HTERT RPE-1 (cell line): ENCODE results near the gene AK3.
"Not testable (repeated sequence)": the region's sequence is repeated elsewhere in the genome, so short reads cannot be mapped to it uniquely, and the experiment has no call there.

Experiments used
- in situ Hi-C: fragments of 300-500 bp; cut with MboI; formaldehyde crosslinking; loops from 4 replicates; pipeline ENCODE4 v1.14.3; 2020; ENCODE audit warnings: low sequenced_read_pairs

AK3 gene

DNA sequence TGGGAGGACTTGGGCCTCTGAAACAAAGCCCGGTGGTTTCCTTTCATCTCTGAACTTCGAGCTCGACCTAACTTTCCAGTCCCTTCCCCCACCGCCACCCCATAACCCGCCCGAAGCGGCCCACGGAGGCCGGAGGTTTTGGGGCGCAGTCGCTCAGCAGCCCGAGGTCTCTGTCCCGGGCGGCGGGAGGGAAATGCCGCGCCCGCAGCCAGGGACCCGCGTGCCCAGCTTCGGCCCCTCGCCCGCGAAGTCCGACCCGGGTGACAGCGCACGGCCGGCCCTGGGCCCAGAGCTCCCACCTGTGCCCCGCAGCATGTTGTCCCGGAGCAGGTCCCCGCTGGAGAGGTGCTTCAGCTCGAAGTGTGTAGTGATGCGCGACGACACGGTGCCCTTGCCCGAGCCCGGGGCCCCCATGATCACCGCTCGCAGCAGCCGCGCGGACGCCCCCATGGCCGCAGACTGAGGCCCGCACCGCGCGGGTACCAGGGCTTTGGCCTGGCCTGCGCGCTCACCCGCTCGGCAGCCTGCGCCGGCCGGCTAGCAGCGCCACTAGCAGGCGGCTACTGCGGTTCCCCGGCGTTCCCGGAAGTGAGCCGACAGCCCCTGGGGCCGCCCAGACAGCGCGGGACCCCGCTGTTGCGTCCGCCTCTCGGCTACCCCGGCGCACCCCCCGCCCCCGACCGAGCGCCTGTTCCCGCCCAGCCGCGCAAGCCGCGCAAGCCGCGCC is at the start of gene AK3:
TSS of gene AK3 (minus strand) at position 565 of the 727 bp plus-strand sequence. CDS start at position 450, 115 bp downstream.
- in situ Hi-C loops = no loop called here

DNA sequence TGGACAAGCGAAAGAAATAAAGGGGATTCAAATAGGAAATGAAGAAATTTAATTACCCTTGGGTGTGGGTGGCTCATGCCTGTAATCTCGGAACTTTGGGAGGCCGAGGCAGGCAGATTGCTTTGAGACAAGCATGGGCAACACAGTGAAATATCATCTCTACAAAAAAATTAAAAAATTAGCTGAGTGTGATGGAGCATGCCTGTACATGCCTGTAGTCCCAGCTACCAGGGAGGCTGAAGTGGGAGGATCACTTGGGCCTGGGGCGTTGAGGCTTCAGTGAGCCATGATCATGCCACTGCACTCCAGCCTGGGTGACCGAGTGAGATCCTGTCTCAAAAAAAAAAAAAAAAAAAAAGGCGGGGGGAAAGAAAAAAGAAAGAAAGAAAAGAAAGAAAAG is 47.7 kb upstream of the AK3 start:
- in situ Hi-C loops = no loop called here

DNA sequence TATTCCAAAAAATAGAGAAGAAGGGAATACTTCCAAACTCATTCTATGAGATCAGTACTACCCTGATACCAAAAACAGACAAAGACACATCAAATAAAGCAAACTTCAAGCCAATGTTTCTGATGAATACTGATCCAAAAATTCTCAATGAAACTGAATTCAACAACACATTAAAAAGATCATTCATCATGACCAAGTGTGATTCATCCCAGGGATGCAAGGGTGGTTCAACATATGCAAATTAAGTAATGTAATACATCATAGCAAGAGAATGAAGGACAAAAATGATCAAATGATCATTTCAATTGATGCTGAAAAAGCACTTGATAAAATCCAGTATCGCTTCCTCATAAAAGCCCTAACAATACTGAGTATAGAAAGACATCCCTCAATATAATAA is 46.9 kb upstream of the AK3 start:
- in situ Hi-C loops = no loop called here

DNA sequence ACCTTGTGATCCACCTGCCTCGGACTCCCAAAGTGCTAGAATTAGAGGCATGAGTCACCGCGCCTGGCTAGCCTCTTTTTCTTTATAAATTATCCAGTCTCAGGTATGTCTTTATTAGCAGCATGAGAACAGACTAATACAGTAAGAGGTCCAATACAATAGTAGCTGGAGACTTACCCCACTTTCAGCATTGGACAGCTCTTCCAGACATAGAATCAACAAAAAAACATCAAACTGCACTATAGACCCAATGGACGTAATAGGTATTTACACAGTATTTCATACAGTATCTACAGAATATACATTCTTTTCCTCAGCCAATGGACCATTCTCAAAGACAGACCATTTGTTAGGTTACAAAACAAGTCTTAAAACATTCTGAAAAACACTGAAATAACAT is 45.6 kb upstream of the AK3 start:
- in situ Hi-C loops = no loop called here

GRCh38 chr9:4784403-4784802 is 43.4 kb upstream of the AK3 start:
- in situ Hi-C loops = no loop called here

DNA sequence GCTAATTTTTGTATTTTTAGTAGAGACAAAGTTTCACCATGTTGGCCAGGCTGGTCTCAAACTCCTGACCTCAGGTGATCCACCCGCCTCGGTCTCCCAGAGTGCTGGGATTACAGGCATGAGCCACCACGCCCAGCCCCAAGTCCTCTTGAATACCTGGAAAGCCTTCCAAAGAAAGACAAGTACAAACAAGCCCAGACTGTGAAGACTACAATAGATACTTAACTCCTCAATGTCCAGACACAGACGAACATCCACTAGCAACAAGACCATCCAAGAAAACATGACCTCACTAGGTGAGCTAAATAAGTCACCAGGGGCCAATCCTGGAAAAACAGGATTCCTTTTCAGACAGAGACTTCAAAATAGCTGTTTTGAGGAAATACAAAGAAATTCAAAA is 42.2 kb upstream of the AK3 start:
- in situ Hi-C loops = not testable (repeated sequence)

DNA sequence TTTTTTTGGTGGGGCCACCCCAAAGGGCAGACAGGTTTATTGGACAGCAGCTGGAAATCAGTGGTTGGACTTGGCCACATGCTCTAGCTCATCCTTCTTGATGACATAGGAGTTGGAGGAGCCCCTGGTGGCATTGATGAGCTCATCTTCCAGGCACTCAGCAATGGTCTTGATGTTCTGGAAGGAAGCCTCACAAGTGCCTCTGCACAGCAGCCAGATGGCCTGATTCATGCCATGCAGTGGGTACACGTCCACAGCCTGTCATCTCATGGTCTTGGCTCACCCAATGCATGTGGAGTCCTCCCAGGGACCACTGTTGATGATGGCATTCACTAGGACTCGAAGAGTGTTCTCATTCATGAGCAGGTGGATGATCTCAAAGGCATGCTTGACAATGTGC is 40.4 kb upstream of the AK3 start:
- in situ Hi-C loops = no loop called here

DNA sequence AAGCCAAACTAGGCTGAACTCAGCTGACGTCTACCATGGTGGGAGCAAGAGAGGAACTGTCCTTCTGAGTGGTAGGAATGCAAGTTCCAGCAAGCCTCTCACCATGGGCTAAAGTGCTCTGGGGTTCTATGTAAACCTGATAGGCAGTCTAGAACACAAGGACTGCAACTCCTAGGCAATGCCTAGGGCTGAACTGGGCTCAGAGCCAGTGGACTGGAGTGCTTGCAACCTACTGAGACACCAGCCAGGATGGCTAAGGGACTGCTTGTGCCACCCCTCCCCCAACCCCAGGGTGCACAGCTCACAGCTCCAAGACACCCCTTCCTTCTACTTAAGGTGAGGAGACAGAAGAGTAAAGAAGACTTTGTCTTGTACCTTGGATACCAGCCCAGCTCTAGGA is 39.6 kb upstream of the AK3 start:
- in situ Hi-C loops = no loop called here

DNA sequence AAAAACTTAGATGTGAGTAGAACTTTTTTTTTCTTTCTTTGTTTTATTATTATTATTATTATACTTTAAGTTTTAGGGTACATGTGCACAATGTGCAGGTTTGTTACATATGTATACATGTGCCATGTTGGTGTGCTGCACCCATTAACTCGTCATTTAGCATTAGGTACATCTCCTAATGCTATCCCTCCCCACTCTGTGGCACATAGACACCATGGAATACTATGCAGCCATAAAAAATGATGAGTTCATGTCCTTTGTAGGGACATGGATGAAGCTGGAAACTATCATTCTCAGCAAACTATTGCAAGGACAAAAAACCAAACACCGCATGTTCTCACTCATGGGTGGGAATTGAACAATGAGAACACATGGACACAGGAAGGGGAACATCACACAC is 34.0 kb upstream of the AK3 start:
- in situ Hi-C loops = not testable (repeated sequence)

DNA sequence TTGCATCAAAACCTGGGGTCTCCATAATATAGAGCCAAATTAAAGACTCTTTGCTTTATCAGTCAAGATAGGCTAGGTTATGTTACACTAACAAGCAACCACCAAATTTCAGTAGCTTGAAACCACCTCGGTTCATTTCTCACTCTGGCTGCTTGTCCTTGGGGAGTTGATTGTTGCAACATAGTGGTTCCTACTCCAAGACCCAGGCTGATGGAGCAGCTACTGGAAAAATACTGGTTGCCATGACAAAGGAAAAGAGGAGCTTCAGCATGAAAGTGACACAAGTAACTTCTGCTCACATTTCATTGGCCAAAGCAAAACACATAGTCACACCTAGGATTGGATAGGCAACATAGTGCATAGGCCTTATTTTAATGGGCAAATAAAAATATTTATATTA is 33.2 kb upstream of the AK3 start:
- in situ Hi-C loops = no loop called here

GRCh38 chr9:4771788-4772187 is 30.8 kb upstream of the AK3 start:
- in situ Hi-C loops = no loop called here

DNA sequence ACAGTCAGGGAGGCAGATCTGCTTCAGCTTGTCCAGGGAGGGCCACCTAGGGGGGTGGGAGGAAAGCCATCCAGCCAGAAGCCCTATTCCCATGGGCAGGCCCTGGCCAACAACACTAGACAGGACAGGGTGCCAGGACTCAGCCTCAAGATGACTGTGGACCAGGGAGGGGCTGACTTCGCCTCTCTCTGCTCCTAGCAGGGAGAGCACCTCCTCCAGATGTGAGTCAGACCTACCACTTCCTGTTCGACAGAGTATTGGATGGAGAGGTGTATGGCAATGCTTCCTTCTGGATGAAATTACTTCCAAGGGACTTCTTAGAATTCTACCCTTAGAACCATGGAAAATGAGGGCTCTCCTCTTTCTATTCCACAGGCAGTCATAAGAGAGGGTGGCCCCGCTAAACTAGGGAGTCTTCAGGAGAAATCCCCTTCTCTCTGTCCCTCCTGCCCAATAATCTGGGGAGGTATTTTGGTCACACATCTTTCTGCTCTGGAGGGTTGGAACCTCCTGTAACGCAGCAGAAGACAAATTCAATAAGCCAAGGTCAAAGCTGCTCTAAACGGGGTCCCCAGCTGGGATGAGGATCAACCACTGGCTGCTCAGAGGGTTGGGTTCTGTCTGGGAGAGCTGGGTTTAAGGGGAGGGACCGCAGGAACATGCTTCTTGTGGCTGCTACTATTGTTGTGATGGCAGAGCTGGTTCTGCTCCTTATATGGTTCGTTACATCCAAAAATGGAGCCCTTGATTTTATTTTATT is 28.5 kb upstream of the AK3 start:
- in situ Hi-C loops = no loop called here

GRCh38 chr9:4768681-4769080 is 27.7 kb upstream of the AK3 start:
- in situ Hi-C loops = no loop called here

DNA sequence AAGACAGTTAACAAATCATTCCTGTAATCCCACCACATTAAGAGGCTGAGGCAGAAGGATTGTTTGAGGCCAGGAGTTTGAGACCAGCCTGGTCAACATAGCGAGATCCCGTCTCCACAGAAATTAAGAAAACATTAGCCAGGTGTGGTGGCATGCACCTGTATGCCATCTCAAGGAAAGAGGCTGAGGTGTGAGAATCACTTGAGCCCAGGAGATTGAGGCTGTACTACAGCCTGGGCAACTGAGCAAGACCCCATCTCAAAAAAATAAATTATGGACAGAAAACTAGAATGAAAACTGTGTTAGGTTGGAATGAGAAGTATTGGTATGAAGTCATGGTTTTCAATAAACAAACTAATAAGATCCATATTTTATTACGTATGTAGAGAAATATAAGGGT is 23.0 kb upstream of the AK3 start:
- in situ Hi-C loops = no loop called here

DNA sequence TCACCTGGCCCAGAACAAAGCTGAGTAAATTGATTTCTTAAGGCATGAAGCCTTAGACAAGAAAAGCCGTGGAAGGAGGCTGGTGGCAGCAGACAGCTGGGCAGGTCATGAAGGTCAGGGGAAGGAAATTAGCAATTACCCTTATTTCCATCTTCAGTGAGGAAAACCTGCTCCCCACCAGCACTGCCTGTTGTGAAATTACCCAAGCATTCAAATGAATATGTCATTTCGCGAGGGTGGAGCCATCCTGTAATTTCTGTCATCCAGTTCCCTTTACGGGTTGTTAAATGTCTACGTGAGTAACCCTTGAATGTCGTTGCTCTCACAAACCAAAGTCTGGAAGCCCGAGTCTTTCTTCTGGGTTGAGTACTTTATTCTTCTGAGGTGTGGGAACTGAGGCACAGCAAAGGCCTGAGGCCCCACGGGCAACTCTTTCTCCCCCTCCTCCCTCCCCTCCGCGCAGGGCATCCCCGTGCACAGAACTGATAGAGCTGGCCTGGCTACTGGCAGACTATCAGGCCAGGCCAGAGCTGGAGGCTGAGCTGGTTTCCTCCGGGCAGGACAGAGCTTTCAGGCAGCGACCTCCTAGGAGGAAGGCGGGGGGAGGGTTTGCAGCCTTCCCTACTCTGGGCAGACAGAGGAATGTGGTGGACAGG is 22.0 kb upstream of the AK3 start:
- in situ Hi-C loops = no loop called here

DNA sequence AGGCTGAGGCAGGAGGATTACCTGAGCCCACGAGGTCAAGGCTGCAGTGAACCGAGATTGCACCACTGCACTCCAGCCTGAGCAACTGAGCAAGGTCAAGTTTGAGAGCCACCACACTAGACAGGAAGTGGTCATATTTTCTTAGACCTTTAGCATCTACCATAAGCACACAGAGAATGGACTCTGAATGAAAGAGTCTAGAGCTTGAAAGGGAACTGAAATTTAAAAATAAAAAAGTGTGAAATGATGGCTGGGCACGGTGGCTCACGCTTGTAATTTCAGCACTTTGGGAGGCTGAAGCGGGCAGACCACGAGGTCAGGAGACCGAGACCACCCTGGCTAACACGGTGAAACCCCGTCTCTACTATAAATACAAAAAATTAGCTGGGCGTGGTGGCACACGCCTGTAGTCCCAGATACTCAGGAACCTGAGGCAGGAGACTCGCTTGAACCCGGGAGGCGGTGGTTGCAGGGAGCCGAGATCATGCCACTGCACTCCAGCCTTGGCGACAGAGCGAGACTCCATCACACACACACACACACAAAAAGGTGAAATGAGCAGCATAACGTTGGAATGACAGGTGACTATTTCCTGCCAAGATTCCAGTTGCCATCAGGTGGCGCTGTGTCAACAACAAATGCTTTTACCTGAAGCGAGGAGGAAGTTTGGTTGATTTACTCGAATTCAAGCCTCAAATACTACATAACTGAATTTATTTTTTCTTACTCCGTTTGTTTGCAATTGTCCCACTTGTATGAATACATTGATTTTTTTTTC is 21.3 kb upstream of the AK3 start:
- in situ Hi-C loops = no loop called here

GRCh38 chr9:4760122-4760521 is 19.1 kb upstream of the AK3 start:
- in situ Hi-C loops = no loop called here

DNA sequence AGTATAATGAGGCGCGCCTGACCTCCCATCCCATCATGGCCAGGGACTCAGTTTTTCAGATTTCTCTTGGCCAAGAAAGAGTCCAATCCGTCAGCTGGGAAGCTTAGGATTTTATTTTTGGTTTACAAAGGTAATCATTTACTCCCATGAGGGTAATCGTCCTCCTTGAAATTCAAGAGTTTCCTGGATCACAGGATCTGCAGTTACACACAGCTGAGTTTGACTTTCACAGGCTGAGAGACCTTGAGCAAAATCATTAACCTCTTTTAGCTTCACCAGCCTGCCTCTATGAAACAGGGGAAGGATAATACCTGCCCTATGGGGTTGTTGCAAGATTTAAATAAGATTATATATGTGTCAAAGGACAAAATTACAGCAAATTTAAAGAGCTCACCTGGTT is 15.4 kb upstream of the AK3 start:
- in situ Hi-C loops = no loop called here

DNA sequence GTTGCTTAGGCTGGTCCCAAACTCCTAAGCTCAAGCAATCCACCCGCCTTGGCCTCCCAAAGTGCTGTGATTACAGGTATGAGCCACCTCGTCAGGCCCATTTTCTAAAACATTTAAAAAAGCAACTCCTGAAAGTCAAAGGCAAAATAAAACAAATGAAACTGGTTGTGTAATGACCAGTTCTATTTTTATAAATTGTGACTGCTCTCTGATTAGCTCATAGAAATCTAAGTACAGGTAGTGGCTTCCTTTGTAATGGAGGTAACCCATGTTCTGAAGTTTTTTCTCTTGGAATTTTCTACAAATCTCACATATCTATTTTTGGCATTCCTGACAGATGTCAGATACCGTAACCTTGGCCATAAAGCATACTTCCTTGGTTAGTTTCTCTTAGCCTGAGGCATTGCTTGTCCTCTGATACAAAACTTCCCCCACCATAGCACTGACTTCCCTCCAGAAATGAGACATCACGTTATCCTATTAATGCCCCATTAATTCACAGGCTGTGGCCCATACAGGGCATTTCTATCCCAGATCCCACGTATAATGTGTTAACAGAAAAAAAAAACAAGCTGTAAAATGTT is 14.1 kb upstream of the AK3 start:
- in situ Hi-C loops = no loop called here

- in situ Hi-C loops = not testable (repeated sequence)
These were observed 13.5 kb upstream of the AK3 start for GRCh38 chr9:4754530-4754929.
